ENCODE data around the gene PCGF1. TPM values are rescaled to one million over a fixed set of nuclear protein-coding genes. Genes with fewer than 3 reads are reported as not detected.
A peak's percentile ranks its signal among the peaks of the same experiment; 100 is the strongest.

PCGF1 gene
- total RNA-seq, 2 experiments from 2014 or later = 22.6 to 26.0 TPM

GRCh38 chr2:74534411-74534810 lies 26.9 kb upstream of the PCGF1 start:
- ChIA-PET POLR2A (no interaction called here), CTCF (no interaction called here)
- no peak overlapping the region for H3K27ac Mint-ChIP-seq
- H3K4me3 Mint-ChIP-seq = no peak overlapping the region
- H3K9me3 Mint-ChIP-seq = no peaks in the 10 kb centered on the region
- peaks cover 20% of the 10 kb centered on the region for H3K4me1 Mint-ChIP-seq (ENCODE audit: low read depth)
- no peak for DNase-seq
- peaks cover 15% of the 10 kb centered on the region for H3K27me3 Mint-ChIP-seq
- intact Hi-C loops (cut with micrococcal nuclease) = loop anchor here (5.0 kb wide), 2 partner anchors 37 to 38 kb away; partner anchors contain the start of gene LBX2
- H3K36me3 Mint-ChIP-seq = peaks cover 30% of the 10 kb centered on the region

- intact Hi-C loops (cut with micrococcal nuclease) = loop anchor here (5.0 kb wide), 2 partner anchors 36 to 39 kb away; partner anchors contain the start of gene LBX2
- Mint-ChIP-seq H3K4me1 (ENCODE audit: low read depth) (peaks cover 25% of the 10 kb centered on the region), H3K27ac (no peak overlapping the region)
Observed at GRCh38 chr2:74533464-74533863, 26.0 kb upstream of the PCGF1 start.

GRCh38 chr2:74532222-74532621 lies 24.7 kb upstream of the PCGF1 start:
- H3K4me3 Mint-ChIP-seq = peak overlapping the region; percentile 5
- ChIA-PET POLR2A (interaction anchor here (0.9 to 4.4 kb wide), 4 partner anchors 13 to 74 kb away, joined by 3 to 31 read pairs (median 9); partner anchors contain the start of genes CCDC142, TTC31 and WBP1), CTCF (interaction anchor here (0.8 to 5.3 kb wide), 12 partner anchors 12 to 282 kb away, joined by 3 to 66 read pairs (median 7); partner anchors contain the start of genes CCDC142, MOGS, TLX2 and TTC31)
- H3K27ac Mint-ChIP-seq = peak overlapping the region; percentile 11
- intact Hi-C loops (cut with micrococcal nuclease) = loop anchor here (1.0 to 5.0 kb wide), 3 partner anchors 35 to 282 kb away; partner anchors contain the start of gene LBX2
- no peak for DNase-seq
- H3K9me3 Mint-ChIP-seq = no peaks in the 10 kb centered on the region
- H3K4me1 Mint-ChIP-seq (ENCODE audit: low read depth) = peaks cover 37% of the 10 kb centered on the region
- H3K27me3 Mint-ChIP-seq = no peaks in the 10 kb centered on the region
- H3K36me3 Mint-ChIP-seq = peaks cover 46% of the 10 kb centered on the region

More at GRCh38 chr2:74533464-74533863, 26.0 kb upstream of the PCGF1 start:
- H3K4me3 Mint-ChIP-seq = no peak overlapping the region
- DNase-seq = no peak
- peaks cover 8% of the 10 kb centered on the region for H3K27me3 Mint-ChIP-seq
- peaks cover 34% of the 10 kb centered on the region for H3K36me3 Mint-ChIP-seq
- POLR2A ChIA-PET = no interaction called here
- no peaks in the 10 kb centered on the region for H3K9me3 Mint-ChIP-seq
- CTCF ChIA-PET = interaction anchor here (1.1 to 1.8 kb wide), 3 partner anchors 11 to 284 kb away, joined by 3 to 9 read pairs (median 7); no protein-coding TSS in a partner anchor

GRCh38 chr2:74531666-74532065 lies 24.2 kb upstream of the PCGF1 start:
- POLR2A ChIA-PET = interaction anchor here (0.9 to 4.4 kb wide), 6 partner anchors 14 to 73 kb away, joined by 3 to 31 read pairs (median 4); partner anchors contain the start of genes CCDC142, DOK1, TTC31 and WBP1
- Mint-ChIP-seq H3K27ac (peak overlapping the region; percentile 91), H3K27me3 (no peaks in the 10 kb centered on the region), H3K4me3 (peak overlapping the region; percentile 98), H3K9me3 (no peaks in the 10 kb centered on the region), H3K4me1 (ENCODE audit: low read depth) (peaks cover 37% of the 10 kb centered on the region), H3K36me3 (peaks cover 51% of the 10 kb centered on the region)
- CTCF ChIA-PET = interaction anchor here (0.8 to 5.3 kb wide), 12 partner anchors 13 to 282 kb away, joined by 3 to 66 read pairs (median 7); partner anchors contain the start of genes CCDC142, MOGS, TLX2 and TTC31
- intact Hi-C loops (cut with micrococcal nuclease) = loop anchor here (1.0 to 5.0 kb wide), 3 partner anchors 34 to 281 kb away; partner anchors contain the start of gene LBX2
- no peak for DNase-seq

- ChIA-PET POLR2A (interaction anchor here (0.8 to 4.4 kb wide), 9 partner anchors 21 to 75 kb away, joined by 4 to 31 read pairs (median 5); partner anchors contain the start of genes CCDC142, DOK1, INO80B and MRPL53), CTCF (interaction anchor here (1.4 to 5.3 kb wide), 6 partner anchors 21 to 73 kb away, joined by 3 to 66 read pairs (median 14); partner anchors contain the start of genes CCDC142, MOGS, TTC31 and WBP1)
- H3K36me3 Mint-ChIP-seq = peaks cover 58% of the 10 kb centered on the region
- peak; percentile 80 for DNase-seq
- H3K9me3 Mint-ChIP-seq = no peaks in the 10 kb centered on the region
- intact Hi-C loops (cut with micrococcal nuclease) = loop anchor here (5.0 kb wide), 2 partner anchors 33 to 42 kb away; partner anchors contain the start of gene LBX2
- peaks cover 39% of the 10 kb centered on the region for H3K4me1 Mint-ChIP-seq (ENCODE audit: low read depth)
- peak overlapping the region; percentile 91 for H3K27ac Mint-ChIP-seq
- no peaks in the 10 kb centered on the region for H3K27me3 Mint-ChIP-seq
- peak overlapping the region; percentile 98 for H3K4me3 Mint-ChIP-seq
Observed at GRCh38 chr2:74530239-74531187, 23.0 kb upstream of the PCGF1 start.

GRCh38 chr2:74529357-74530238 lies 22.1 kb upstream of the PCGF1 start, which contains the start of the genes AUP1 and HTRA2:
Gene AUP1, minus strand, starts transcription at chr2:74529706. Its CDS starts 77 bp downstream, at chr2:74529629.
Gene HTRA2, plus strand, starts transcription at chr2:74529933. Its CDS starts 74 bp downstream, at chr2:74530007.
- intact Hi-C loops (cut with micrococcal nuclease) = loop anchor here (1.0 to 5.0 kb wide), 10 partner anchors 22 to 125 kb away; partner anchors contain the start of genes DOK1, LBX2, MRPL53 and PCGF1
- no peaks in the 10 kb centered on the region for H3K27me3 Mint-ChIP-seq
- DNase-seq = peak; percentile 97
- peaks cover 39% of the 10 kb centered on the region for H3K4me1 Mint-ChIP-seq (ENCODE audit: low read depth)
- CTCF ChIA-PET = interaction anchor here (0.8 to 5.3 kb wide), 6 partner anchors 20 to 75 kb away, joined by 3 to 66 read pairs (median 14); partner anchors contain the start of genes CCDC142, INO80B, TTC31 and WBP1
- POLR2A ChIA-PET = interaction anchor here (0.6 to 4.4 kb wide), 12 partner anchors 9 to 124 kb away, joined by 3 to 31 read pairs (median 4); partner anchors contain the start of genes CCDC142, INO80B, MRPL53 and PCGF1
- peaks cover 58% of the 10 kb centered on the region for H3K36me3 Mint-ChIP-seq
- no peaks in the 10 kb centered on the region for H3K9me3 Mint-ChIP-seq
- peak within 1 kb of the TSS; percentile 91 for H3K27ac Mint-ChIP-seq
- H3K4me3 Mint-ChIP-seq = peak within 1 kb of the TSS; percentile 98

- ChIA-PET CTCF (interaction anchor here (0.8 to 5.3 kb wide), 5 partner anchors 19 to 74 kb away, joined by 3 to 66 read pairs (median 8); partner anchors contain the start of genes CCDC142, INO80B and TTC31), POLR2A (interaction anchor here (0.6 to 4.4 kb wide), 12 partner anchors 8 to 125 kb away, joined by 3 to 31 read pairs (median 4); partner anchors contain the start of genes CCDC142, INO80B, PCGF1 and SEMA4F)
- H3K4me1 Mint-ChIP-seq (ENCODE audit: low read depth) = peaks cover 39% of the 10 kb centered on the region
- H3K27ac Mint-ChIP-seq = peak overlapping the region; percentile 91
- H3K4me3 Mint-ChIP-seq = peak overlapping the region; percentile 98
- no peak for DNase-seq
- intact Hi-C loops (cut with micrococcal nuclease) = loop anchor here (1.0 to 2.0 kb wide), 8 partner anchors 21 to 126 kb away; partner anchors contain the start of genes DOK1, MRPL53, PCGF1 and SEMA4F
- H3K9me3 Mint-ChIP-seq = no peaks in the 10 kb centered on the region
- peaks cover 57% of the 10 kb centered on the region for H3K36me3 Mint-ChIP-seq
- H3K27me3 Mint-ChIP-seq = no peaks in the 10 kb centered on the region
Observed at GRCh38 chr2:74528600-74529356, 21.3 kb upstream of the PCGF1 start.

- CTCF ChIA-PET = interaction anchor here (5.1 to 5.3 kb wide), 2 partner anchors 45 to 60 kb away, joined by 55 to 66 read pairs; partner anchors contain the start of genes CCDC142 and TTC31
- Mint-ChIP-seq H3K9me3 (no peaks in the 10 kb centered on the region), H3K4me1 (ENCODE audit: low read depth) (peaks cover 39% of the 10 kb centered on the region), H3K27me3 (no peaks in the 10 kb centered on the region), H3K36me3 (peaks cover 52% of the 10 kb centered on the region), H3K27ac (no peak overlapping the region), H3K4me3 (peak overlapping the region; percentile 98)
- POLR2A ChIA-PET = interaction anchor here (1.2 to 2.5 kb wide), 4 partner anchors 15 to 72 kb away, joined by 4 to 11 read pairs (median 4); partner anchors contain the start of genes INO80B and PCGF1
- no peak for DNase-seq
- intact Hi-C loops (cut with micrococcal nuclease) = loop anchor here (2.0 kb wide), 1 partner anchor 55 kb away; the partner anchor contains the start of gene MRPL53
Observed at GRCh38 chr2:74527741-74528140, 20.2 kb upstream of the PCGF1 start.

- intact Hi-C loops (cut with micrococcal nuclease) = no loop called here
- no peaks in the 10 kb centered on the region for H3K9me3 Mint-ChIP-seq
- no peaks in the 10 kb centered on the region for H3K27me3 Mint-ChIP-seq
- DNase-seq = no peak
- H3K4me1 Mint-ChIP-seq (ENCODE audit: low read depth) = peaks cover 32% of the 10 kb centered on the region
- CTCF ChIA-PET = no interaction called here
- no peak overlapping the region for H3K27ac Mint-ChIP-seq
- no peak overlapping the region for H3K4me3 Mint-ChIP-seq
- POLR2A ChIA-PET = interaction anchor here (1.1 to 1.5 kb wide), 4 partner anchors 17 to 68 kb away, joined by 3 to 4 read pairs (median 4); partner anchors contain the start of genes CCDC142, TTC31 and WBP1
- H3K36me3 Mint-ChIP-seq = peaks cover 42% of the 10 kb centered on the region
Observed at GRCh38 chr2:74526649-74527230, 19.2 kb upstream of the PCGF1 start.
